Peyer's patch (tissue), 4 donors: ENCODE data around the gene ERICH6B.

ENCODE experiments used
- CTCF ChIP-seq, 6 experiments: fragments of 450-650 bp in 4 of 6; fragments of 200-600 bp in 2 of 6; sonication (generic) in 1 of 6; IDR thresholded peaks; one replicate each; pipeline ENCODE4 v1.5.1; 2017 to 2019; ENCODE audit warnings: antibody characterized with exemption in 6 of 6, mild to moderate bottlenecking in 3 of 6, moderate library complexity in 1 of 6
- POLR2A ChIP-seq, 2 donors: fragments of 450-650 bp; IDR thresholded peaks; one replicate each; pipeline ENCODE4 v1.5.1; 2017; ENCODE audit warnings: antibody characterized with exemption in 2 of 2, mild to moderate bottlenecking in 2 of 2, moderate library complexity in 2 of 2

- TF ChIP-seq CTCF (IDR thresholded peaks at IDR 0.05) (no peak), POLR2A (IDR thresholded peaks at IDR 0.05) (no peak)
Observed at GRCh38 chr13:45540864-45541263, 74.7 kb downstream of the ERICH6B start.
